Measurements from ENCODE around the gene SYNDIG1.
"Not testable (repeated sequence)": the region's sequence is repeated elsewhere in the genome, so short reads cannot be mapped to it uniquely, and the experiment has no call there.

SYNDIG1 gene

DNA sequence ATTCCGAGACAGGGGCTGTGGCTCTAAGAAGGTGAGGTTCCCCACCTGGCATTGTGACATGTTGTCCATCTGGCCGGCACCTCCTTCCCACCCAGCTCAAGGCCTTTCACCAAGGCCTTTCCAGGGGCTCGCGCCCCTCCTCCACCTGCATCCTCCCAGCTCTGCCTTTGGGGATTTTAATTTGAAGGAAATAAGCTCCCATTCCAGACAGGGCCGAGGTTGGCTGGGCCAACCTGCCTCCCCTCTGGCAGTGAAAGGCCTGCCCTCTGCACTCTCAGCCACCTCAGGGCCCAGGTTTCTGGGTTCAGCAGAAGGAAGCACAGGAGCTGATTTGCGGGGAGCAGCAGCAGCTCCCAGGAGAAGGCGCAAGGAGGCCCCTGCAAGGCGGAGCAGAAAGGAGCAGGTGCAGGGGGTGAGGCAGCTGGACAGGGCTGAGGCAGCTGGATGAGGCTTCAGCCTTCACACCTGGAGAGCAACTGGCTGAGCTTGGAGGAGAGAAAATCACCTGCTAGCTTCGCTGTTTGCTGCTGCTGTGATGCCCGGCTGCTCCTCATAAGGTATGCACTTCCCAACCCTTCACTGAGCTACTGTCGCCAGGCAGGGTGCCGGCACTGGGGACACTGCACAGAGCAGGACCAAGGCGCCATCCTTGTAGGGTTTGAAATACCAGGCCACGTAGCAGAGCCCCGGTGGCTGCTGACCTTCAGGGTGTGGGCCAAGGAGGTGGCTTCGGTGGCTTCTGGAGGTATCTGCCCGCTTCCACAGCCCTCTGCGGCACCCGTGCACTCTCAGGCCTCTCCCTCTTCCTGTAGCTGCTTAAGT, 147.0 kb downstream of the SYNDIG1 start:
- no peak for DNase-seq

GRCh38 chr20:24617080-24617432, 147.6 kb downstream of the SYNDIG1 start:
- no peak for DNase-seq

- no peak for DNase-seq
Measured at GRCh38 chr20:24617757-24618450, 148.5 kb downstream of the SYNDIG1 start.

- DNase-seq = no peak
Measured at GRCh38 chr20:24618739-24619138, 149.3 kb downstream of the SYNDIG1 start.

- no peak for DNase-seq
Measured at GRCh38 chr20:24619212-24619611, 149.8 kb downstream of the SYNDIG1 start.

DNA sequence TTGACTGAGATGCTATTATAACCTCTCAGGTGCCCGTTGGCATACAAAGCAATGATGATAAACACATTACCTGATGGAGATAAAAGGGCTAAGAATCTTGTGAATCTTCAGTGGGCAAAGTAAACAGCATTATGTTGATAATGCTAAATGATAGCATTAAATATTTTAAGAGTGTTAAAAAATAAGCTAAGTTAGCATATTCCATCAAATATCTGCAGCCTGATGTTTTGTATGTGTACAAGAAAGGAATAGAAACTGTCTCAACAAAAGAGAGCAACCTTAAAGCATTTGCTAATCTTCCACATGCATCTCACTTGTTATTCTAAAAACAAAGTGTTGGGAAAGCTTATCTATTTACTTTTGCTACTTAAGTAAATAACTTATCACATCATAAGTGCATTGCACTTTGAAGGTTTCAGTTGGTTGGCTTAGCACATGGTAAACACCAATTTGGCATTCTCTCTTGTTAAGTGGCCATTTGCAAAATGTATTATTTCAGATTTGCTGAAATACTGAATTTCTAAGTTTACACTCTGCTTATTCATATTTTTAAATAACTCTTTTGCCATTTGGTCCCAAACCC, 151.6 kb downstream of the SYNDIG1 start:
- DNase-seq = no peak

DNA sequence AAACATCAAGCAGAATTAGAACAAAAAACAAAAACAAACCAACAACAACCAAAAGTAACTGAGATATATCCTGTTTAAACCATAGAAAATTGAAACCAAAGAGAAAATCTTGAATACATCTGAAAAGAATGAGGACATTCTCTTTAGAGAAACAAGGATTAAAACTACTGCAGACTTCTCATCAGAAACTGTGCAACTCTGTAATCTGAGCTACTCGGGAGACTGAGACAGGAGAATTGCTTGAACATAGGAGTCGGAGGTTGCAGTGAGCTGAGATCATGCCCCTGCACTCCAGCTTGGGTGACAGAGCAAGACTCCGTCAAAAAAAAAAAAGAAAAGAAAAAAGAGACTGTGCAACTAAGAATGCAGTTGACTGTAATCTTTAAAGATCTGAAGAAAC, 153.4 kb downstream of the SYNDIG1 start:
- no peak for DNase-seq

GRCh38 chr20:24626141-24626540, 156.7 kb downstream of the SYNDIG1 start:
- DNase-seq = not testable (repeated sequence)

GRCh38 chr20:24627291-24627690, 157.9 kb downstream of the SYNDIG1 start:
- no peak for DNase-seq

GRCh38 chr20:24627926-24628325, 158.5 kb downstream of the SYNDIG1 start:
- no peak for DNase-seq

GRCh38 chr20:24628985-24629384, 159.6 kb downstream of the SYNDIG1 start:
- no peak for DNase-seq

- no peak for DNase-seq
Measured at GRCh38 chr20:24629668-24630067, 160.2 kb downstream of the SYNDIG1 start.

DNA sequence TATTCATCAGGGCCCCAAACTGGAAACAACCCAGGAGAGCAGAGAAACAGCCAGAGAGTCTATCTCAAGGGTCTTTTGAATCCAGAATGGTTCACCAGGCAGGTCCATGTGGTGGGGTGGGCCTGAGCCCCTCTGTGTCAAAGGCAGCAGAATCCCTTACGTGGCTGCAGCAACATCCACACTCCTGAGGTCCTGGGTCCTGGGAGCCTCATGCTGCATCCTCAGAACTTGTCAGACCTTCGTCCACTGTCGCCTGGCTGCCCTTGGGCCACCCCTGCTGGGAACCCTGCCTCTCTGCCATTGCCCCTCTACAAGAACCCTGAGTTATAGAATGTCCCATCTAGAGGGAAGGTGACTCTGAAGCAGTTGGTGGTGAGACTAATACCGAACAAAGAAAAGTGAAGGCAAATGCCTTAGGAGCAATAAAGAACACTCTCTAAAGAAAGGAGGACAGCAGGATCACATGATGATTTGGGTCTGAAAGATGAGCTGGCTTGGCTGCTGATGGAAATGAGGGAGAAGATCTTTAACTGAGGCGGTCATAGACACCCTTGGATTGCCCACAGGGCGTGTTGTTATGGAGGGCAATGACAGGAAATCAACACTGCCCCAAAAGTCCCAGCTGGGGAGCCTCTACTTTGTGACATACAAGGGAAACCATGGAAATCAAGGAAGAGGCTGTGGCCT, 161.2 kb downstream of the SYNDIG1 start:
- DNase-seq = no peak

DNA sequence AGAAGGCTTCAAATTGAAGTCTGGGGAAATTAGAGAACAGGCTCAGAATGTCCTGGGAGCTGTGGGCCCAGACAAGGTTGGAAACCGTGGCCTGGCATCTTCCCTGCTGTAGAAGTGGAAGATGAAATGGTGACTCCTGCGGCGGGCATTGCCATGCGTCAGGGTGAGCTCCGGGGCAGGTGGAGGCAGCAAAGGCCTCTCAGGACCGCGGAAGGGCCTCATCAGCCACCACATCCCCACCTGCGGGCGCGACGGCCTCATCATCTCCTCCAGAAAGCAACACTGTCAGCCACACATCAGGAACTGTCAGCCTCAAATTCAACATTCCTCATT, 161.7 kb downstream of the SYNDIG1 start:
- no peak for DNase-seq

GRCh38 chr20:24632581-24632980, 163.2 kb downstream of the SYNDIG1 start:
- no peak for DNase-seq

DNA sequence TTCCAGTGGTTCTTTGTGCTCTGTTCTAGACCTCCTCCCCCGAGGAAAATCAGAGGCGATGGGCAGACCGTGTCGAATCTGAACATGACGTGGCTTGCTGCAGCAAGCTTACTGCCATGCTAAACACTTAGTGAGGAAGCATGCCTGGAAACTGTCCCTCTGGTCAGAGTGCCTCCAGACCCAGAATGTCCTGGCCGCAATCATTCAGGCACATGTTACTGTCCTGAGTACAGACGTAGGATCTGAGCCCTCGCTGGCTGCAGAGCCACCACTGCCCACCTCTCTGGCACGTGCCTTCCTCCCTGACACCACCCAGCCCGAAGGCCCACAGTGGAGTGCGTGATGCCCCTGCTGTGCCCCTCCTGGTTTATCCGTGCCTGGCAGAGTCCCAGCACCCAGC, 163.6 kb downstream of the SYNDIG1 start:
- no peak for DNase-seq

DNA sequence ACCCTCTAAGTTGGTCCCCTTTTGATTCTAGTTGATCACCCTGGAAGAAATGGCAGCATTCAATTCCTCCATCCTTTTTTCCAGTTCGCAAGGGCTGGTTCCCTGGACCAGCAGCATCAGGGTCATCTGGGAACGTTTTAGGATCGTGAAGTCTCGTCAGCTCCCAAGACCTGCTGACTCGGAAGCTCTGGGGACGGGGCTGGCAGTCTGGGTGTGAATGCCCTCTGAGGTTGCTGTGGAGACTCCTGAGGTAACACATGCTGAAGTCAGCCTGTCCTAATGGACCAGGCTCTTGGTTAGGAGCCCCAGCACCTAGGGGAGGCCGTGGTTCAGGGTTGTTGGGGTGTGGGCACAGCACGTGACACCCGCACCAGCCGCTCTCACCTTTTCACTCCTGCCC, 164.1 kb downstream of the SYNDIG1 start:
- DNase-seq = no peak

DNA sequence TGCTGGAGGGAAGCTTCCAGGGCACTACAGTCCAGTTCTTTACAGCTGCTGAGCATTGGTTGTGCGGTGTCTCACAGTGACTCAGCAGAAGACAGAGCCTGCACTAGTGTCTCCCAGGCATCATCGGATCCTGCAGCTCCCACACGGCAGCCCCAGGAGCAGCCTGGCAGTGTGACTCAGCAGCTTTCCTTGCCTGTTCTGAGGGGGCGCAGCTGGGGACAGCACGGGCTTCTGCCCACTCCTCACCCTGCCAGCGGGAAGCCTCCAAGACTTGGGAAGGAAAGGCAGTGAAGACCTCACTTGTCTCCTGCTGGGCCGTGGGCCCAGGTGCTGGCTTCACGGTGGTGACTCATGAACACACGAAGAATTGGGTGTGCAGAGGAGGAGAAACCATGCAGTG, 165.4 kb downstream of the SYNDIG1 start:
- no peak for DNase-seq

GRCh38 chr20:24636626-24637025, 167.2 kb downstream of the SYNDIG1 start:
- DNase-seq = no peak

- no peak for DNase-seq
Measured at GRCh38 chr20:24637087-24637486, 167.7 kb downstream of the SYNDIG1 start.

DNA sequence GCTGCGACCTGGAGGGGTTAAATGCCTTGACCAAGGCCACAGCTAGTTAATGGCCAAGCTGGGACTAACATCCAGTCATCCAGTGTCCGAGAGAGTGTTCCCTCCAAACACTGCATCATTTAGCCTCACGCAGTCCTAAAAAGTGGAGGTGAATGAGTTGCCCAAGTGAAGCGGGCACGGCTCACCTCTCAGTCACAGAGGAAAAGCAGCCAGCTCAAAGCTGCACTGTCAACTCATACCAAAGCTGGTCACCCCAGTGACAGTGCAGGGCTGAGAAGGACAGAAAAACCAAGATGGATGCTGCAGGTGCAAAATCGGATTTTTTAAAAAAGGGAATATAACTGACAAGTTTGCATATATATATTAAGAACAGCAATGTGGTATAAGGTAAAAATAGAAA, 168.5 kb downstream of the SYNDIG1 start:
- no peak for DNase-seq

DNA sequence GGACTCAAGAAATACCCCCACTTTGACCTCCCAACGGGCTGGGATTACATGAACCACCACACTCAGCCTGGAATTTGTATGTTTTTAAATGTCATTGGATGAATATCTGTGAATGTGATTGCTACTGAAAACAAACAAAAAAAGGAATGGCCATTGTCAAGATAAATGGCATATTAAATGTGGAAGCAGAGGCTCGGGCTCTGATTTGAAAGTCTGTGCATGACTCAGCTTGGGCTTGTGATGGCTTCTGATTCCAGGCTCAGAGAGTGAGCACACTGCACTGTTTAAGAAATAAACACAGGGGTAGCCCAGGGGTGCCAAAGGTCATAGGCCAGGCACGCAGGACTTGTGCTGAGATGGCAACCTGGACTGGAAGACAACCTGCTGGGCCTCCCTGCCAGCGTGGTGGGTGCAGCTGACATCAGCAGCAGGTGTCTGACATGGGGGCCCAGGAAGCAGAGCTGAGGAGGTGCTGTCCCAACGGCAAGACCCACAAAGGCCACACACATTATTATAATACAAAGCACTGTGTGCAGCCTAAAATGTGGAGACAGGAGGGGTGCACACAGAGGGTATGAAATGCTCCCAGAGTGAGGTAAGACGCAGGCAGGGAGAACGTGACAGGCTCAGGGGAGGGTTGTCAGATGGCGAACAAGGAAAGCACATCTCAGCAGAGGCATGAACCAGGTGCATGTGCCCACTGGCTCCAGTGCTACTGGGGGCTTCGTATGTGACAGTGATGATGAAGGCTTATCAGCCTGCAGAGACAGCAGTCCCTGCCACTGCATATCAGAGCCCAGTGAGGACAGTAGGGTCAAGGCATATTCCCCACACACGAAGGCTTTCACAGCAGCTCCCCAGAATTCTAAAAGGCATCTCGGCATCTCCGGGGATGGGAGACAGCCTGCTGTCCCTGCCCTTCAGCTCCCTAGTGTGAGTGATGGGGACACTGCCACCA, 169.4 kb downstream of the SYNDIG1 start:
- no peak for DNase-seq

GRCh38 chr20:24640276-24640675, 170.8 kb downstream of the SYNDIG1 start:
- DNase-seq = no peak

Data from NCI-H1694 treated with DMSO at 0.1 percent for 48 hours (cell line).